ENCODE data around the gene VSTM2L.
"Not testable (repeated sequence)": the region's sequence is repeated elsewhere in the genome, so short reads cannot be mapped to it uniquely, and the experiment has no call there.

VSTM2L gene

DNA sequence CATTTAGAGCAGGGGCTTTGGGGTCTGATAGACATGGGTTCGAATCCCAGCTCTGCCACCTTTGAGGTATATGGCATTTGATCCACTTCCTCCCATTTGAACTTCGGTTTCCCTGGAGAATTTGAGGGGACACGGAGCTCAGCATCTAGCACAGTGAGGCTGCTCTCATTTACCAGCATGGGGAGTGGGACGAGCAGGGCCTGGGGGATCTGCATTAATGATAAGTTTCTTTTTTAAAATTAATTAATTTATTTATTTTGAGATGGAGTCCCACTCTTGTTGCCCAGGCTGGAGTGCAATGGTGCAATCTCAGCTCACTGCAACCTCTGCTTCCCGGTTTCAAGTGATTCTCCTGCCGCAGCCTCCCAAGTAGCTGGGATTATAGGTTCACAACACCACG is 52.6 kb downstream of the VSTM2L start:
- no peak overlapping the region for H3K27ac Mint-ChIP-seq
- no peak overlapping the region for H3K4me3 Mint-ChIP-seq
- H3K9me3 Mint-ChIP-seq: peaks cover 1% of the 10 kb centered on the region
- DNase-seq (ENCODE audit: low spot score in 2 of 2): no peak
- H3K27me3 Mint-ChIP-seq: peaks cover 3% of the 10 kb centered on the region
- H3K4me1 Mint-ChIP-seq: no peaks in the 10 kb centered on the region
- H3K36me3 Mint-ChIP-seq: no peaks in the 10 kb centered on the region
- ATAC-seq (ENCODE audit: low read depth): no peak

DNA sequence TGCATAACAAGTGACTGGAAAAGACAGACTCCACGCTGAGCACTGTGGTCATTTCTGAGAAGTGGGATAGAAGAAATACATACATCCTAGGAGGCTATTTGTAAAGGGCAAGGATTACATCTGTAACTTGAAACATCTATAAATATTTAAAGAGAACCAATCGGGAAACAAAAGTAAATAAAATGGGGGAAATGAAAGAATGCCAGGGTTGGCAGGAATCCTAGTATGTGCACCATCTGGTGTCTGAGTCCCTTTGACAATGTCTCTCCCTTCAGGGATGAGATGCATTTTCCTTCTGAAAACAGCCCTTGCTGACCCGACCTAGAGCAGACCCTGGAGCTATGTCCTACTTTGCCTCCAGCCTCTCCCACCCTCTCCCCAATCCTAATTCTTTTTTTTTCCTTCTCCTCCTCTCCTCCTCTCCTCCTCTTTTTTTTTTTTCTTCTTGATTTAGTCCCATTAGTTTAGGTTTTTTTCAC is 53.2 kb downstream of the VSTM2L start:
- no peak overlapping the region for H3K4me3 Mint-ChIP-seq
- no peaks in the 10 kb centered on the region for H3K36me3 Mint-ChIP-seq
- DNase-seq (ENCODE audit: low spot score in 2 of 2) (no peak), ATAC-seq (ENCODE audit: low read depth) (no peak)
- H3K27me3 Mint-ChIP-seq: peaks cover 3% of the 10 kb centered on the region
- no peak overlapping the region for H3K27ac Mint-ChIP-seq
- H3K4me1 Mint-ChIP-seq: no peaks in the 10 kb centered on the region
- H3K9me3 Mint-ChIP-seq: peaks cover 1% of the 10 kb centered on the region

DNA sequence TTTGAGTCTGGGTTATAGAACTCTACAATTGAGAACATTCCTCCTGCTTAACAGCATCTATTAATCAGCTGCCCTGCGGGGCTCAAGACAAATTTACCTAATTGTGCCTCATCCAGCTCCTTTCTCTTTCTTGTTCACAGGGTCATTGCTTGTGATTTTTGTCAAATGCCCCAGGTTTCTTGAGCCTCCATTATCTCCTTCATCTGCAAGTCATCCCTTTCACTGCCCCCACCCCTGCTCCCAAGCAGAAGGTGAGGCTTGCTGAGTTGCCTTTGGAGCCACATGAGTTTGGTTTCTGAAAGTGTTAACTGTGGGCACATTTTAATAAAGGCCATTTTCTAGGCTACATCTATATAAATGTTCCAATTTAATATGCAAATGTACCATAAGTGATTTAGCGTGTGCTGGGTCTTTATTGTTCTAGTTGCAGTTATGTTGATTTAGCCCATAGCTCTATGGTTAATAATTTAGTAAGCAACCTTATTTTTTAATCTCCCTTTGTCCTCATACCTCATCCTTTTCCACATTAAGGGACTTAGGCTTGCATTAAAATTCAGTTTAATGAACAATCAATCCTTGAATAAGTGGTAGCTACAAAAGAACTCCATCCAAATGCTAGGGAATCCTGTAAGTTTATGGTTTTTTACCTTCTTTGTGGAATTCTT is 56.1 kb downstream of the VSTM2L start:
- DNase-seq (ENCODE audit: low spot score in 2 of 2): no peak
- H3K4me1 Mint-ChIP-seq: no peaks in the 10 kb centered on the region

DNA sequence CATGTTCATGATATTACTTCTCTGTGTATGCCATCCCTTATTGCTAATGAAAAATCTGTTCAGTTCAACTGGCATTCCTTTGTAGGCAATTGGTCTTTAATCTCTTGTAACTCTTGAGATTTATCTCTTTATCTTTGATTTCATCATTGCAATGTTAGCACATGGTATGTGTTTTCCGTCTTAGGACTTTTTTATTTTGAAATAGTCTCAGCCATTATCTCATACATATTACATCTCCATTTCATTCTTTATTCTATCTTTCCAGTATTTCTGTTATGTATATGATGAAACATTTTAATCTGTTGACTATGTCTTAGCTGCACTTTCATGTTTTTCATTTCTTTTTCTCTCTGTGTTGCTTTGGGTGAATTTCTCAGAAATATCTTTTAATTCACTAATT is 58.1 kb downstream of the VSTM2L start:
- ATAC-seq (ENCODE audit: low read depth): no peak
- H3K27ac Mint-ChIP-seq: no peak overlapping the region
- H3K4me1 Mint-ChIP-seq: no peaks in the 10 kb centered on the region
- no peak for DNase-seq (ENCODE audit: low spot score in 2 of 2)
- H3K27me3 Mint-ChIP-seq: peaks cover 2% of the 10 kb centered on the region
- H3K36me3 Mint-ChIP-seq: no peaks in the 10 kb centered on the region
- H3K4me3 Mint-ChIP-seq: no peak overlapping the region
- peaks cover 6% of the 10 kb centered on the region for H3K9me3 Mint-ChIP-seq

More for the DNA sequence above, 56.1 kb downstream of the VSTM2L start:
- Mint-ChIP-seq H3K4me3 (no peak overlapping the region), H3K27me3 (peaks cover 3% of the 10 kb centered on the region), H3K36me3 (no peaks in the 10 kb centered on the region), H3K9me3 (peaks cover 4% of the 10 kb centered on the region), H3K27ac (no peak overlapping the region)
- ATAC-seq (ENCODE audit: low read depth): no peak

DNA sequence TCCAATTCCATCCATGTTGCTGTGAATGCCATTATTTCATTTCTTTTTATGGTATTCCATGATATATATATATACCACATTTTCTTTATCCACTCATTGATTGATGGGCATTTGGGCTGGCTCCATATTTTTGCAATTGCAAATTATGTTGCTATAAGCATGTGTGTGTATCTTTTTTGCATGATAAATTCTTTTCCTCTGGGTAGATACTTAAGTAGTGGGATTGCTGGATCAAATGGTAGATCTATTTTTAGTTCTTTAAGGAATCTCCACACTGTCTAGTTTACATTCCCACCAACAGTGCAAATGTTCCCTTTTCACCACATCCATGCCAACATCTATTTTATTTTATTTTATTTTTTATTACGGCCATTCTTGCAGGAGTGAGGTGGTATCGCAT is 60.6 kb downstream of the VSTM2L start:
- H3K27ac Mint-ChIP-seq; DNase-seq (ENCODE audit: low spot score in 2 of 2); ATAC-seq (ENCODE audit: low read depth); H3K4me3 Mint-ChIP-seq; H3K27me3 Mint-ChIP-seq; H3K36me3 Mint-ChIP-seq; H3K4me1 Mint-ChIP-seq: not testable (repeated sequence)
- H3K9me3 Mint-ChIP-seq: peaks cover 13% of the 10 kb centered on the region

DNA sequence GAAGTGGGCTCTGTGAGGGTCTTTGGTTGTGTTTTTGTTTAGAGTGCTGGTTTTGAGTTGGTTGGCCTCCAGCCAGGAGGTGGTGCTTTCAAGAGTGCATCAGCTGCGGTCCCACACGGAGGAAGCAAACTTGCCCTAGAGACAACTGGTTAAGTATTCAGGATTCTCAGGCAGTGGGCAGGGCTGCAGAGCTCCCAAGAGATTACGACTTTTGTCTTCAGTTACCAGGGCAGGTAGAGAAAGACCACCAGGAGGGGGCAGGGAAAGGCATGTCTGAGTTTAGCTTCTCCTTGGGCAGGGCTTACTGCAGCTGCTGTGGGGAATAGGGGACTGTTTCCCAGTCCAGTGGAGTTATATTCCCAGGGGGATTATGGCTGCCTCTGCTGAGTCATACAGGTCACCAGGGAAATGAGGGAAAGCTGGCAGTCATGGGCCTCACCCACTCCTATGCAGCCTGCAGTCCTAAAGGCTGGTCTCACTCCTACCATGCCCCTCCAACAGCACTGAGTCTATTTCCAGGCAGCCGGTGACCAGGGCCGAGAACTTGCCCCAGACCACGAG is 66.0 kb downstream of the VSTM2L start:
- DNase-seq (ENCODE audit: low spot score in 2 of 2) (no peak), ATAC-seq (ENCODE audit: low read depth) (no peak)
- H3K9me3 Mint-ChIP-seq: peaks cover 15% of the 10 kb centered on the region
- no peak overlapping the region for H3K27ac Mint-ChIP-seq
- H3K36me3 Mint-ChIP-seq: peaks cover 26% of the 10 kb centered on the region
- H3K4me1 Mint-ChIP-seq: no peaks in the 10 kb centered on the region
- no peak overlapping the region for H3K4me3 Mint-ChIP-seq
- H3K27me3 Mint-ChIP-seq: no peaks in the 10 kb centered on the region

DNA sequence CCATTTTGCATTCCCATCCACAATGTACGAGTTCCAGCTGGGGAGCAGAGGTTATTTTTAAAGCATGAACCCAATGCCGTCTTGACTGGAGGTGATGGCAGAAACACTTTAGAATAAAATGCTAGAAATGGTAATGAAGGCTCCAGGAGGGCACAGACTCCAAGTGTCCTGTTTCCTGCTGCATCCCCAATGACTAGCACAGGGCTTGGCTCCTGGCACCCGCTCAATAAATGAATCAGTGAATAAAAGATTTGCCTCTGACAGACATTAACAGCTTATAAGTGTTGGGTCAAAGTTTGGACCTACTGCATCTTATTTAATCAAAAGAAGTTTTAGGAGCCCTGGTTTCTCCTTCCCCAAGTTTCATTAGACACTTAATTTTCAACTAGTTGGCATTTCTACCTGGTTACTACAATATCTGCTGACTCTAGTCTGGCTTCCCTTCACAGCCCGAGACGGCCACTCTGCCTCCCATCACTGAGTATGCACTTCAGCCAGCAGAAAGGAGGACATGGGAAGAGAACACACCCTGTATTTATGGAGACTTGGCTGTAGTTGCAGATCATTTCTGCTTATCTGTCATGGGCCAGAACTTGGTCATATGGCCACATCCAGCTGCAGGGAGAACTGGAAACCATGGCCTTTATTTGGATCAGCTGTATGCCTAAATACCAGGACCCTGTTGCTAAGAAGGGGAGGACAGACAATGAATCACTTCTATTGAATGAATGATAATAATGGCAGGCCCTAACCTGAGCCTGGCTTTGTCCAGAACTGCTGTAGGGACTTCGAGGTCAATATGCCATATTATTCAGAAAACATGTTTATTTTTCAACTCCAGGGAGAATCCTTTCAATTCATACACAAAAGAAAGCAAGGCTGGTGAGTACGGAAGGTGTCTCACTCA is 67.3 kb downstream of the VSTM2L start:
- H3K27me3 Mint-ChIP-seq: no peaks in the 10 kb centered on the region
- no peak overlapping the region for H3K4me3 Mint-ChIP-seq
- peaks cover 13% of the 10 kb centered on the region for H3K9me3 Mint-ChIP-seq
- peaks cover 26% of the 10 kb centered on the region for H3K36me3 Mint-ChIP-seq
- no peak overlapping the region for H3K27ac Mint-ChIP-seq
- ATAC-seq (ENCODE audit: low read depth): no peak
- DNase-seq (ENCODE audit: low spot score in 2 of 2): no peak
- H3K4me1 Mint-ChIP-seq: no peaks in the 10 kb centered on the region

DNA sequence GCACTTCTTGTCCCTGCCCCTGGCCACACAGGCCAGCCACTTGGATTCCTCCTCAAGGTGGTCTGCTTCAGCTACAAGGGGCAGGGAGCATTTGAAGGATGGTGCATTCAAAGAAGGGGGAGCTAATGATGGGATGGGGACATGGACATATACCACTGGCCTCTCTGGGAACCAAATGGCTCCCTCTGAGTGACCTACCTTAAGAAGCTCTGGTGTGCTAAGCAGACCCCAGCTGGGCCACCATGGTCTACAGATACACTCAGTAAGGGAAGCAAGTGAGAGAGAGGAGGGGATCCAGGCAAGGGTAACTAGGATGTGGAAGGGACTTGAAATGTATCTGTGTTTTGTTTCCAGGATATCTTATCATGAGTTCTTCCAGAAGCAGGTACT is 67.9 kb downstream of the VSTM2L start:
- Mint-ChIP-seq H3K4me3 (no peak overlapping the region), H3K9me3 (peaks cover 13% of the 10 kb centered on the region), H3K27ac (no peak overlapping the region), H3K4me1 (no peaks in the 10 kb centered on the region), H3K27me3 (no peaks in the 10 kb centered on the region), H3K36me3 (peaks cover 27% of the 10 kb centered on the region)
- ATAC-seq (ENCODE audit: low read depth) (no peak), DNase-seq (ENCODE audit: low spot score in 2 of 2) (no peak)

DNA sequence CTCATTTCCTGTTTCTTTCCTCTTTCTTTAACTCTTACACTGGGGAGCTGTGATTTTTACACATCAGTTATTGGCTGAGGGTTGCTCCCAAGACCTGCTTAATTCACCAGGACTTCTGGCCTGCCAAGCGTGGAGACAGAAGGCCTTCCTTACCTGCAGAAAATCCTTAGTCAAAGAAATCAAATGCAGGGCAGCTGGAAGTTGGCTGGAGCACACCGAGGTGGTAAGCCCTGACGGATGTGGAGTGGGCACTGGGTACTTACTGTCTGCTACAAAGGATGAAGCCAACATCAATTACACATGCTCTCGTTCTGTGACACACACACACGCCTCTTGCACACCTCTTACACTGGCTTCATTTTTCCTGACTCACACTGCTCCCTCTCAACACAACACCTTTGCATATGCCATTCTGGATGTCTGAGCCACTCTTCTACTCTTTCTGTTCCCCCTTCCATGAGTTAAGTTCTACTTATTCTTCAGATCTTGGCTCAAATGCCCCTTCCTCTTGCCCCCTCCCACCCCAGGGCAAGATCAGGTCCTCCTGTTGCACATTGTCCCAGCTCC is 68.7 kb downstream of the VSTM2L start:
- DNase-seq (ENCODE audit: low spot score in 2 of 2) (no peak), ATAC-seq (ENCODE audit: low read depth) (no peak)
- Mint-ChIP-seq H3K4me3 (no peak overlapping the region), H3K9me3 (peaks cover 9% of the 10 kb centered on the region), H3K27ac (no peak overlapping the region), H3K36me3 (peaks cover 28% of the 10 kb centered on the region), H3K27me3 (no peaks in the 10 kb centered on the region), H3K4me1 (no peaks in the 10 kb centered on the region)

DNA sequence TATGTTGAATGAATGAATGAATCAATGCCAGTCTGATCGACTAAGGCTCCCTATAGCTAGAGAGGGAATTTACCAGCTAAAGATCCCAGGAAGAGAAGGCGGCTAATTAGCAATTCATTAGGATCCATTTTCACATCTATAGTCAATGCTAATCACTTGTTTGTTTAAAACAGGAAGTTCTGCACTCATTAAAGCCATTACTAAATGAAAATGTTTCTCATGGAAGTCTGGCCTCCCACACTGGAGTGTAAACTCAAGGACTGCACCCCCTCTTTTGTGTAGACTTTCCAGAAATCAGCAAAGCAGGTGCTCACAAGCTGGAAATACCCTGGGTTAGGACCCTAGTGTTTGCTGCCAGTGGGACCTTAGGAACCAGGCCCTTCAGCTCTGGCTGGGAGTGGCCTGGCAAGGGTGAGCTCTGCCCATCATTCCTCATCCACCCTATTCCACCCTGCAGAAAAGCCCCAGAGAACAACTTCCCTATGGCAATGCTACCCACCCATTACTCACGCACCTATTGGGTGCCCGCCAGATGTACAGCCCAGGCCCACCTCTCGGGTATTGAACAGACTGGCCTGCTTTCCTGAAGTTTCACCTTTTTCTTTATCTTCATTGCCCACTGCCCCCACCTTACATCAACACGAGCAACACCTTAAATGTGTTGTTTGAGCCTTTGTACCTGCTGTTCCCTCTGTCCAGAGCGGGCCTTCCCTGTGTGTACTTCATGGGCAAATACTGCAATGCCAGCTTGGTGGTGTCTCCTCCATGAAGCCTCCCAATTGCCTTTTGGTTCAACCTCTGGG is 69.5 kb downstream of the VSTM2L start:
- Mint-ChIP-seq H3K36me3 (peaks cover 28% of the 10 kb centered on the region), H3K27ac (no peak overlapping the region), H3K9me3 (peaks cover 9% of the 10 kb centered on the region), H3K4me3 (no peak overlapping the region), H3K27me3 (no peaks in the 10 kb centered on the region), H3K4me1 (no peaks in the 10 kb centered on the region)
- ATAC-seq (ENCODE audit: low read depth): no peak
- DNase-seq (ENCODE audit: low spot score in 2 of 2): no peak

DNA sequence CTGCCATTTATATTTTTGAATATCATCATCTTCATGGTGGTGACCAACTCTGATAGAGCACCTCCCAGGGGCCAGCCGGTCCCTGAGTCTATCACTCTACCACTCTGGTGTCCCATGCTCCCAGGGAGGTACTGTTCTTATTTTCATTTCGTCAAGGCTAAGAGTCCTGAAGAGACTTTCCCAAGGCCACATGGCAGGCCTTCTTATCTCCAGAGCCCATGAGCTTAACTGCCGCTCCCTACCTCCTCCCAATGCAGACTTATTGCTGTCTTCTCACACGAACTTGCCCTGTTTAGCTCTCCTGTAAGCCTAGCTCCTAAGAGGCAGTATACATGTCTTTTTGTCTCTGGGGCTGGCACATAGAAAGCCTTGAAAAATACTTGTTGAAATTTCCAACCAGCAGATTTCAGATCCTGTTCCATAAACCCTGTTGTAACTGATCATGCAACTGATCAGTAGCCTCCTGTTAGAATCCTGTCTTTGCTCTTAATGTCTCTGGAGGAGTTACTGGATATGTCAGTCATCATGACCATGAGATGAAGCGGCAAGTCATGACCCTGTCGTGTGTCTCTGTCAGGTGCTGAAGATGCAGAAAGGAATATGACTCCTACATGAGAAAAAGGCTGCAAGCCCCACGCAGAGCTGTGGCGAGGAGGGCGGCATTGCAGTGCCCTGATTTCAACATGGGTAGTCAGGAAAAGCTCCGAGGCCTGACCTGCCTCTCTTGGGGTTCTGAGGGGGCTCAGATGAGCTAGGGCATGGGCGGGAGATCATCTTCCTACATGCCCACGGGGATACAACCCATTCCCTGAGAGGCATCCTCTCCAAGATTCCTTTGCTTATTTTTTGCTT is 70.4 kb downstream of the VSTM2L start:
- Mint-ChIP-seq H3K27ac (no peak overlapping the region), H3K36me3 (peaks cover 26% of the 10 kb centered on the region), H3K4me1 (peaks cover 3% of the 10 kb centered on the region), H3K9me3 (peaks cover 6% of the 10 kb centered on the region), H3K27me3 (no peaks in the 10 kb centered on the region), H3K4me3 (no peak overlapping the region)
- no peak for DNase-seq (ENCODE audit: low spot score in 2 of 2)
- ATAC-seq (ENCODE audit: low read depth): no peak

DNA sequence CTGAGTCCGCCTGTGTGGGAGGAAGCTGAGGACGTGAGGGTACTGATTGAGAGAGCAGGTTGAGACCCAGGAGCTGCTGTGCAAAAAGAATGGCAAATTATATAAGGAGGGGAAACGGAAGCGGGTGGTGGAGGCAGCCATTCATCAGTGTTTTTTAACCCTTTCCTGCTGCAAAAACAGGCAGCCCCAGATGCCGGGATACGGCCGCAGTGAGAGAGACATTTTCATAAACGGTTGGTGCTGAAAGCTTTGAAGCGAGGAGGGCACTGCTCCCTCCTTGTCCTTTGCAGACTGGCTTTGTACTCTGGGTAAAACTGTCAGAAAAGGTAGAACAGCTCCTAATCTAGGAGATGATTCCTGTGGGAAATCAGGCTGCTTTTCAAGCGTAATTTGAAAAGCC is 74.0 kb downstream of the VSTM2L start:
- Mint-ChIP-seq H3K4me3 (no peak overlapping the region), H3K36me3 (peaks cover 23% of the 10 kb centered on the region), H3K9me3 (no peaks in the 10 kb centered on the region), H3K4me1 (peaks cover 3% of the 10 kb centered on the region), H3K27me3 (no peaks in the 10 kb centered on the region), H3K27ac (no peak overlapping the region)
- no peak for DNase-seq (ENCODE audit: low spot score in 2 of 2)
- no peak for ATAC-seq (ENCODE audit: low read depth)

DNA sequence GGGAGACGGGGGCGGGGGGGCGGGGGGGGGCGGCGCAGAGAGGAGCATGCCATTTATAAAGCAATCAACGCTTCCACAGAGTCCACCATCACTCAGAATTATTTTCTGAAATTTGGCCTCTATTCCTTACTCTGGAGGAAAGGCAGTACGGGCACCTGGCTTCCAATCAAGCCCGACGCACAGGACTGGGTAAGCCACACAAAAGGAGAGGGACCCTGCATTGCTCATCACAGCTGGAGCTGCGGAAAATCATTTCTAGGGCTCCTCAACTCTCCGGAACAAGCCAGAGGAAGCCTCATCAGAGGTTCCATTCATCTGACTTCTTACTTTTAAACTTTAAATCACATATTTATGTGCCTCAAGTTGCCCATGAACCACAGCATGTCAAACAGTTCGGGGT is 74.4 kb downstream of the VSTM2L start:
- Mint-ChIP-seq H3K36me3 (peaks cover 21% of the 10 kb centered on the region), H3K9me3 (no peaks in the 10 kb centered on the region), H3K27me3 (no peaks in the 10 kb centered on the region), H3K27ac (no peak overlapping the region), H3K4me3 (no peak overlapping the region), H3K4me1 (peaks cover 3% of the 10 kb centered on the region)
- ATAC-seq (ENCODE audit: low read depth) (no peak), DNase-seq (ENCODE audit: low spot score in 2 of 2) (no peak)
